GM11168 (cell line): ENCODE results near the gene MTUS2.

ENCODE experiments used
- in situ Hi-C: fragments of 300-500 bp; cut with MboI; formaldehyde crosslinking; loops from one replicate; pipeline ENCODE4 v1.12.0; 2022; ENCODE audit warnings: low sequenced_read_pairs; ENCODE audit not compliant: unreplicated experiment

Gene MTUS2

GRCh38 chr13:29279356-29280254 is 459.5 kb downstream of the MTUS2 start:
- in situ Hi-C loops = no loop called here

GRCh38 chr13:29281932-29282495 is 461.9 kb downstream of the MTUS2 start:
- in situ Hi-C loops = no loop called here

GRCh38 chr13:29284726-29285125 is 464.6 kb downstream of the MTUS2 start:
- in situ Hi-C loops = no loop called here

- in situ Hi-C loops = no loop called here
Measured at GRCh38 chr13:29287237-29287636, 467.1 kb downstream of the MTUS2 start.

- in situ Hi-C loops = no loop called here
Measured at GRCh38 chr13:29292045-29292444, 471.9 kb downstream of the MTUS2 start.

GRCh38 chr13:29294821-29295220 is 474.7 kb downstream of the MTUS2 start:
- in situ Hi-C loops = no loop called here

GRCh38 chr13:29301027-29301426 is 480.9 kb downstream of the MTUS2 start:
- in situ Hi-C loops = no loop called here

GRCh38 chr13:29304148-29304547 is 484.0 kb downstream of the MTUS2 start:
- in situ Hi-C loops = no loop called here

- in situ Hi-C loops = no loop called here
Measured at GRCh38 chr13:29310806-29311205, 490.7 kb downstream of the MTUS2 start.

- in situ Hi-C loops = no loop called here
Measured at GRCh38 chr13:29315847-29316246, 495.7 kb downstream of the MTUS2 start.

GRCh38 chr13:29317828-29318227 is 497.7 kb downstream of the MTUS2 start:
- in situ Hi-C loops = no loop called here

GRCh38 chr13:29318741-29319140 is 498.6 kb downstream of the MTUS2 start:
- in situ Hi-C loops = no loop called here

GRCh38 chr13:29319451-29319850 is 499.3 kb downstream of the MTUS2 start:
- in situ Hi-C loops = no loop called here

GRCh38 chr13:29323954-29324353 is 503.8 kb downstream of the MTUS2 start:
- in situ Hi-C loops = no loop called here

- in situ Hi-C loops = no loop called here
Measured at GRCh38 chr13:29324601-29325000, 504.5 kb downstream of the MTUS2 start.

- in situ Hi-C loops = no loop called here
Measured at GRCh38 chr13:29328501-29328900, 508.4 kb downstream of the MTUS2 start.

- in situ Hi-C loops = no loop called here
Measured at GRCh38 chr13:29336356-29336755, 516.2 kb downstream of the MTUS2 start.

GRCh38 chr13:29339386-29340272 is 519.5 kb downstream of the MTUS2 start:
- in situ Hi-C loops = no loop called here

GRCh38 chr13:29345860-29346582 is 525.9 kb downstream of the MTUS2 start:
- in situ Hi-C loops = loop anchor here (5.0 kb wide), 1 partner anchor 134 kb away; no protein-coding TSS in a partner anchor

GRCh38 chr13:29355029-29355428 is 534.9 kb downstream of the MTUS2 start:
- in situ Hi-C loops = no loop called here
